ENCODE data around the gene MRAS. TPM values are rescaled to one million over a fixed set of nuclear protein-coding genes. Genes with fewer than 3 reads are reported as not detected.

Gene MRAS
- total and polyA plus RNA-seq, 2 of the 13 experiments (the other 11 are each of a cell fraction or from before 2014, with no cell fraction given): 8.8 to 36.2 TPM

DNA sequence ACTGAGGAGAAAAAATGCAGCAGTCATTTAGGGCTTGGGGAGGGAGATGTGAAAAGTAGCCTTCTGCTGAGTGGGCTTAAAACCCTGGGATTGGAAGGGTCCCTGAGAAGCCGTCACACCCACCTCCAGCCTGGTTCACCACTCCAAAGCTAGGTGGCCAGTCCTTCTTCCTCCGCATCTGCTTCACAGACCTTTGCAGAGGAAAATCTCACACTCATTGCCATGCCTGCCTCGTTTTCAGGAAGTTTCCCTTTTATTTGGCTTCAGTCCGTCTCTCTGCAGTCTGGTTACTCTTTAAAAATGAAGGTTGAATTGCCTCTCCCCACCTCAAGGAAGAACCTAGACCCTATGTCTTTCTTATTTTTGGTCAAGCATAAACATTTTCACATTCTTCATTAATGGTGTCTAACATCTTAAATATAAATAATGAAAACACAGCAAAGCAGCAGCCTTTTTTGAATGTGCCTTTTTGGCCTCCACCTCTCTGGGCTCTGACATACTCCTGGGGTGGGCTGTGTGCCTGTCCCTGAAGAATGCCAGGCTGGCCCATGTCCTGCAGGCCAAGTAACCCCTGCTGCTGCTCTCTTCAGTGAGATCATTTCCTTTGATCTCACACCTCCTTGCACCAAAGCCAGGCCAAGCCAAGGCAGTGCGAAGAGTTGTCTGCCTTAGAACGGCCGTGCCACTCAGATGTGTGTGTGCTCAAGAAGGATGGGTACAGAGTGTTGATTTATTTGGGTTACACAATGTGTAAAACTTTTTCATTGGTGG lies 11.0 kb downstream of the MRAS start:
- intact Hi-C loops (cut with micrococcal nuclease; ENCODE audit: unreplicated experiment): no loop called here
- ATAC-seq (no peak), DNase-seq (ENCODE audit: low spot score) (no peak), FAIRE-seq (no peak)
- Histone ChIP-seq H3K4me2 (ENCODE audit: low read depth, low read length) (0 out of 2 replicates have a peak overlapping the region, but pooled peaks have one; percentile 9), H3K4me3 (replicated peaks in 1 of 3; ENCODE audit: insufficient read depth in 1 of 3, low read depth in 2 of 3, low read length in 3 of 3) (no peak overlapping the region), H3K9me3 (ENCODE audit: low read length) (no peaks in the 10 kb centered on the region), H3K36me3 (replicated peaks in 1 of 2; ENCODE audit: control insufficient read depth in 1 of 2, insufficient read depth in 2 of 2, low read length in 2 of 2) (no peaks in the 10 kb centered on the region), H3K27ac (ENCODE audit: extremely low read length, insufficient read depth, low read length) (no peak overlapping the region), H2AFZ (ENCODE audit: low read length) (no peak overlapping the region), H4K20me1 (ENCODE audit: insufficient read depth, low read length) (no peaks in the 10 kb centered on the region), H3K4me1 (ENCODE audit: insufficient read depth, low read length) (peaks cover 47% of the 10 kb centered on the region), H3K27me3 (ENCODE audit: control insufficient read depth in 1 of 2, insufficient read depth in 2 of 2, low read length in 2 of 2) (no peaks in the 10 kb centered on the region), H3K79me2 (ENCODE audit: insufficient read depth, low read length) (no peaks in the 10 kb centered on the region), H3K9ac (ENCODE audit: insufficient read depth, low read depth, low read length) (no peak overlapping the region)
- CTCF ChIA-PET (ENCODE audit: low intra/inter-chr PET ratio, low total read pairs): no interaction called here
- in situ Hi-C loops (cut with HindIII; ENCODE audit: extremely low pct_ligation_motif_present, low pct_unique_long_range_greater_than_20kb): no loop called here
- TF ChIP-seq MAFK (conservative IDR thresholded peaks at IDR 0.05 in 1 of 2, IDR thresholded peaks at IDR 0.05 in 1 of 2; ENCODE audit: low read length in 2 of 2) (peak in 1 of 2 experiments; percentile 30; a peak in 1 of 4 replicates), ATF7 (IDR thresholded peaks at IDR 0.05) (no peak), ATF7 (CRISPR knock-in tag; IDR thresholded peaks at IDR 0.05) (no peak), ZBTB1 (CRISPR knock-in tag; IDR thresholded peaks at IDR 0.05; ENCODE audit: borderline replicate concordance) (no peak)
- POLR2A ChIA-PET: interaction anchor here (1.2 kb wide), 1 partner anchor 11 kb away, joined by 3 read pairs; no protein-coding TSS in a partner anchor
- WGBS (ENCODE audit: low lambda C conversion rate): 73% methylated on average over 7 of the region's 7 CpGs
- BruUV-seq (replicated peaks): no TSS peak

DNA sequence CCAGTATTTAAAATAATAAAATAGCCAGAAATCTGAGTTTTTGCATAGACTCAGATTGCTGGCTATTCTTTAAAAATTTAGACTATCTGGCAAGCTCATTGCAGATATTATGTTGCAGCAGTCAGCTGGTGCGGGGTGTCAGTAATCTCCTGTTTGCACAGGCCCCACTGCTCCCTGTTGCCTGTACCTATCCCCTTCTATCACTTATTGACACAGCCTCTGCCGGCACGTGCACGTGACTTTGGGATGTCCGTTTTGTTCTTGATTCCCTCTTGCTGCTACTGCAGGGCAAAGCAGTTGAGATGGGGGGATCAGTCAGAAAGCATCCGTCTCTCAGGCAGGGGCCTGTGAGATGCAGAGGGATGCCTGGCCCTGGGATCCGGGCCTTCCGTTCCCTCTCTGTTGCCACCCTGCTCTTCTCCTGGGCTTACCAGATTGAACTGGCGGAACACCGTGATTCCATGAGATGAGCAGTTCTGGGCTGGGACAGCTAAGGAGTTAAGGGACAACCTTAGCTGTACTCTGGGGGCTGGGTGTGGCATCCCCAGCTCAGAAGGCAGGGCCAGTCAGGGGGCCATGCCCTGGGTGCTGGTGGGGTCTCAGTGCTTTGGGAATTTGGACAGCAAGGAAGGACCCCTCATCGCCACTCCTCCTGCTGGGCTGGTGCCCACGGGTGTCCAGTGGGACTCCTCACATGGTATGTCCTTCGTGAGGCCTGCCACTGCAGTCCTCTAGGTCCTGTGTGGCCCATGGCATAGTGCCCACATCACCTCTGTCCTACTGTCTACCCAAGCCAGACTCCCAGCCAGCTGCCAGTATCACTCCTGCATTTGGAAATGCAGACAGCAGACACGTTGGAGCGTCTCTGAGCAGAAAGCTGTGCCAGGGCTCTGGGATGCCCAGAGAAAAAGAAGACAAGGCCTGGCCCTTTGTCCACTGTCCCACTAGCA lies 11.8 kb downstream of the MRAS start:
- Histone ChIP-seq H2AFZ (ENCODE audit: low read length) (no peak overlapping the region), H3K4me1 (ENCODE audit: insufficient read depth, low read length) (peaks cover 47% of the 10 kb centered on the region), H3K4me2 (ENCODE audit: low read depth, low read length) (no peak overlapping the region), H3K27ac (ENCODE audit: extremely low read length, insufficient read depth, low read length) (no peak overlapping the region), H3K4me3 (replicated peaks in 1 of 3; ENCODE audit: insufficient read depth in 1 of 3, low read depth in 2 of 3, low read length in 3 of 3) (no peak overlapping the region), H3K27me3 (ENCODE audit: control insufficient read depth in 1 of 2, insufficient read depth in 2 of 2, low read length in 2 of 2) (no peaks in the 10 kb centered on the region), H3K79me2 (ENCODE audit: insufficient read depth, low read length) (no peaks in the 10 kb centered on the region), H3K36me3 (replicated peaks in 1 of 2; ENCODE audit: control insufficient read depth in 1 of 2, insufficient read depth in 2 of 2, low read length in 2 of 2) (no peaks in the 10 kb centered on the region), H3K9me3 (ENCODE audit: low read length) (no peaks in the 10 kb centered on the region), H3K9ac (ENCODE audit: insufficient read depth, low read depth, low read length) (no peak overlapping the region), H4K20me1 (ENCODE audit: insufficient read depth, low read length) (no peaks in the 10 kb centered on the region)
- ATAC-seq (peak; percentile 51), DNase-seq (ENCODE audit: low spot score) (peak; percentile 56), FAIRE-seq (no peak)
- intact Hi-C loops (cut with micrococcal nuclease; ENCODE audit: unreplicated experiment): loop anchor here (5.0 kb wide), 1 partner anchor 37 kb away; no protein-coding TSS in a partner anchor
- ChIA-PET CTCF (ENCODE audit: low intra/inter-chr PET ratio, low total read pairs) (no interaction called here), POLR2A (interaction anchor here (1.2 kb wide), 1 partner anchor 12 kb away, joined by 3 read pairs; no protein-coding TSS in a partner anchor)
- BruUV-seq (replicated peaks): no TSS peak
- in situ Hi-C loops (cut with HindIII; ENCODE audit: extremely low pct_ligation_motif_present, low pct_unique_long_range_greater_than_20kb): no loop called here
- WGBS (ENCODE audit: low lambda C conversion rate): 50% methylated on average over 8 of the region's 15 CpGs
- TF ChIP-seq CENPT (CRISPR knock-in tag; IDR thresholded peaks at IDR 0.05; ENCODE audit: low read depth) (no peak), FOXA1 (IDR thresholded peaks at IDR 0.05) (no peak), FOXA1 (CRISPR knock-in tag; IDR thresholded peaks at IDR 0.05) (peak; percentile 97), NFE2 (CRISPR knock-in tag; IDR thresholded peaks at IDR 0.05) (no peak), ZSCAN21 (CRISPR knock-in tag; IDR thresholded peaks at IDR 0.05; ENCODE audit: borderline replicate concordance) (0 out of 2 replicates have a peak, but pooled peaks have one; percentile 15), ZNF121 (CRISPR knock-in tag; IDR thresholded peaks at IDR 0.05) (0 out of 2 replicates have a peak, but pooled peaks have one; percentile 24), ZNF775 (CRISPR knock-in tag; IDR thresholded peaks at IDR 0.05; ENCODE audit: borderline replicate concordance) (no peak)
- TF ChIP-seq, protein P1, sequence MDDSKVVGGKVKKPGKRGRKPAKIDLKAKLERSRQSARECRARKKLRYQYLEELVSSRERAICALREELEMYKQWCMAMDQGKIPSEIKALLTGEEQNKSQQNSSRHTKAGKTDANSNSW (CRISPR knock-in tag; IDR thresholded peaks at IDR 0.05; ENCODE audit: borderline replicate concordance): no peak
- TF ChIP-seq, protein P2, sequence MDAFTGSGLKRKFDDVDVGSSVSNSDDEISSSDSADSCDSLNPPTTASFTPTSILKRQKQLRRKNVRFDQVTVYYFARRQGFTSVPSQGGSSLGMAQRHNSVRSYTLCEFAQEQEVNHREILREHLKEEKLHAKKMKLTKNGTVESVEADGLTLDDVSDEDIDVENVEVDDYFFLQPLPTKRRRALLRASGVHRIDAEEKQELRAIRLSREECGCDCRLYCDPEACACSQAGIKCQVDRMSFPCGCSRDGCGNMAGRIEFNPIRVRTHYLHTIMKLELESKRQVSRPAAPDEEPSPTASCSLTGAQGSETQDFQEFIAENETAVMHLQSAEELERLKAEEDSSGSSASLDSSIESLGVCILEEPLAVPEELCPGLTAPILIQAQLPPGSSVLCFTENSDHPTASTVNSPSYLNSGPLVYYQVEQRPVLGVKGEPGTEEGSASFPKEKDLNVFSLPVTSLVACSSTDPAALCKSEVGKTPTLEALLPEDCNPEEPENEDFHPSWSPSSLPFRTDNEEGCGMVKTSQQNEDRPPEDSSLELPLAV (CRISPR knock-in tag; conservative IDR thresholded peaks at IDR 0.05; ENCODE audit: low read depth): no peak
